B cell (primary cell): Measurements from ENCODE around the gene C11orf91. TPM values are rescaled to one million over a fixed set of nuclear protein-coding genes. Genes with fewer than 3 reads are reported as not detected.

ENCODE experiments used
- ATAC-seq: fragments of 200-7000 bp; cut with Tn5 transposase; one replicate; pipeline ENCODE4 v1.10.0; 2021; ENCODE audit warnings: low read depth, mild to moderate bottlenecking, moderate number of reproducible peaks, moderate library complexity
- CTCF ChIA-PET: fragments of 350-600 bp; sonication (Branson Sonifier 250); formaldehyde crosslinking; loops from one replicate; lab custom pipeline; 2021; ENCODE audit warnings: antibody characterized with exemption, inconsistent platforms; lab: Charles Lee
- POLR2A ChIA-PET: fragments of 350-600 bp; sonication (Branson Sonifier 250); formaldehyde crosslinking; loops from one replicate; lab custom pipeline; 2021; ENCODE audit warnings: antibody characterized with exemption; lab: Charles Lee
- DNase-seq: peaks from one replicate; pipeline ENCODE4 v3.0.0; 2013
- H2AFZ ChIP-seq: 2 replicates; pipeline ENCODE4 v1.6.1; 2012; ENCODE audit warnings: mild to moderate bottlenecking, low read depth, low read length; ENCODE audit not compliant: insufficient read depth, poor library complexity, severe bottlenecking
- H3K27ac ChIP-seq, 2 donors: 1 replicate in 1 of 2; 2 replicates in 1 of 2; pipeline ENCODE4 v1.5.1; 2012 to 2013; ENCODE audit warnings: low read length in 2 of 2, mild to moderate bottlenecking in 2 of 2, moderate library complexity in 1 of 2
- H3K27me3 ChIP-seq, 4 experiments: fragments of 200-600 bp in 1 of 4; sonication (generic) in 1 of 4; replicated peaks in 1 of 4; 1 replicate in 2 of 4; 2 replicates in 2 of 4; pipeline versions ENCODE4 v1.6.1 to v1.7.0; 2013 to 2016; ENCODE audit warnings: low read length in 3 of 4, mild to moderate bottlenecking in 2 of 4, mixed read lengths in 1 of 4, moderate library complexity in 1 of 4; ENCODE audit not compliant: insufficient read depth in 4 of 4, control insufficient read depth in 3 of 4; ENCODE audit errors: control extremely low read depth in 1 of 4
- H3K36me3 ChIP-seq, 2 experiments: replicated peaks in 1 of 2; 1 replicate in 1 of 2; 2 replicates in 1 of 2; pipeline versions ENCODE4 v1.6.1 to v1.7.1; 2013; ENCODE audit warnings: low read length in 1 of 2; ENCODE audit not compliant: insufficient read depth in 2 of 2, control insufficient read depth in 1 of 2; ENCODE audit errors: control extremely low read depth in 1 of 2, extremely low read depth in 1 of 2
- H3K4me1 ChIP-seq, 2 donors: fragments of 200-600 bp in 1 of 2; sonication (generic) in 1 of 2; 1 replicate in 1 of 2; 2 replicates in 1 of 2; pipeline versions ENCODE4 v1.5.1 to v1.6.1; 2013 to 2017; ENCODE audit warnings: low read length in 2 of 2; ENCODE audit not compliant: control insufficient read depth in 2 of 2, insufficient read depth in 2 of 2
- H3K4me2 ChIP-seq: replicated peaks from 2 replicates; pipeline ENCODE3; 2012; ENCODE audit warnings: mild to moderate bottlenecking, low read depth, low read length; ENCODE audit not compliant: poor library complexity, severe bottlenecking
- H3K4me3 ChIP-seq, 5 experiments: fragments of 200-600 bp in 1 of 5; sonication (generic) in 1 of 5; 1 replicate in 3 of 5; 2 replicates in 2 of 5; pipeline versions ENCODE4 v1.5.1 to v1.7.0; 2011 to 2016; ENCODE audit warnings: low read length in 4 of 5, mild to moderate bottlenecking in 4 of 5, low read depth in 2 of 5, control low read depth in 1 of 5, moderate library complexity in 1 of 5; ENCODE audit not compliant: insufficient read depth in 1 of 5; ENCODE audit errors: control extremely low read depth in 1 of 5, extremely low read depth in 1 of 5
- H3K79me2 ChIP-seq: fragments of 200-600 bp; sonication (generic); one replicate; pipeline ENCODE4 v1.6.0; 2016; ENCODE audit warnings: low read length; ENCODE audit not compliant: control insufficient read depth, insufficient read depth
- H3K9ac ChIP-seq: fragments of 200-600 bp; sonication (generic); 2 replicates; pipeline ENCODE4 v1.6.1; 2017; ENCODE audit warnings: mild to moderate bottlenecking, low read length, moderate library complexity
- H3K9me3 ChIP-seq, 3 donors: one replicate each; pipeline versions ENCODE4 v1.6.1 to v1.7.1; 2013; ENCODE audit warnings: low read length in 2 of 3; ENCODE audit not compliant: control insufficient read depth in 2 of 3, insufficient read depth in 1 of 3; ENCODE audit errors: control extremely low read depth in 1 of 3
- H4K20me1 ChIP-seq: 2 replicates; pipeline ENCODE4 v1.6.0; 2012; ENCODE audit warnings: mild to moderate bottlenecking, low read length; ENCODE audit not compliant: insufficient read depth, control insufficient read depth, poor library complexity, severe bottlenecking
- H3K27ac Mint-ChIP-seq: one replicate; pipeline ENCODE4 v1.8.0; 2021; ENCODE audit warnings: mixed read lengths
- H3K27me3 Mint-ChIP-seq: one replicate; pipeline ENCODE4 v1.8.0; 2021; ENCODE audit warnings: mixed read lengths
- H3K4me1 Mint-ChIP-seq: one replicate; pipeline ENCODE4 v1.8.0; 2021; ENCODE audit warnings: mixed read lengths
- H3K4me3 Mint-ChIP-seq: one replicate; pipeline ENCODE4 v1.8.0; 2021; ENCODE audit warnings: mixed read lengths
- H3K9me3 Mint-ChIP-seq: one replicate; pipeline ENCODE4 v1.8.0; 2022; ENCODE audit warnings: mixed read lengths; ENCODE audit not compliant: insufficient read depth
- CTCF ChIP-seq: fragments of 200-600 bp; IDR thresholded peaks from one replicate; pipeline ENCODE4 v1.8.0; 2022; ENCODE audit warnings: antibody characterized with exemption, mild to moderate bottlenecking
- EZH2 ChIP-seq: IDR thresholded peaks from 2 replicates; pipeline ENCODE4 v1.6.1; 2012; ENCODE audit warnings: borderline replicate concordance, low read depth, mild to moderate bottlenecking, moderate library complexity, low read length; ENCODE audit not compliant: insufficient read depth, poor library complexity, severe bottlenecking
- WGBS: methylation state at CpG from one replicate; pipeline ENCODE4 v1.1.5; 2013; ENCODE audit warnings: missing lambda C conversion rate; ENCODE audit not compliant: insufficient coverage; 5-methylcytosine and 5-hydroxymethylcytosine counted together
- intact Hi-C: fragments of 100-400 bp; cut with micrococcal nuclease; formaldehyde crosslinking; loops from one replicate; pipeline ENCODE4 v1.10.0; 2022
- polyA plus RNA-seq: library from polyadenylated mRNA; depleted of rRNA; stranded (reverse); fragments of >200 nt; gene quantifications from 2 replicates; pipeline ENCODE4 v1.2.3, GENCODE V29; 2012
- total RNA-seq, 2 donors: library from RNA; stranded (reverse); fragments of 120-200 nt in 1 of 2; gene quantifications; 1 replicate in 1 of 2; 2 replicates in 1 of 2; pipeline versions ENCODE4 v1.2.3 to v1.2.4, GENCODE V29; 2013 to 2022

Gene C11orf91
- total and polyA plus RNA-seq, 2 donors (not counting 1 experiment from before 2014, with no cell fraction given) = not detected

DNA sequence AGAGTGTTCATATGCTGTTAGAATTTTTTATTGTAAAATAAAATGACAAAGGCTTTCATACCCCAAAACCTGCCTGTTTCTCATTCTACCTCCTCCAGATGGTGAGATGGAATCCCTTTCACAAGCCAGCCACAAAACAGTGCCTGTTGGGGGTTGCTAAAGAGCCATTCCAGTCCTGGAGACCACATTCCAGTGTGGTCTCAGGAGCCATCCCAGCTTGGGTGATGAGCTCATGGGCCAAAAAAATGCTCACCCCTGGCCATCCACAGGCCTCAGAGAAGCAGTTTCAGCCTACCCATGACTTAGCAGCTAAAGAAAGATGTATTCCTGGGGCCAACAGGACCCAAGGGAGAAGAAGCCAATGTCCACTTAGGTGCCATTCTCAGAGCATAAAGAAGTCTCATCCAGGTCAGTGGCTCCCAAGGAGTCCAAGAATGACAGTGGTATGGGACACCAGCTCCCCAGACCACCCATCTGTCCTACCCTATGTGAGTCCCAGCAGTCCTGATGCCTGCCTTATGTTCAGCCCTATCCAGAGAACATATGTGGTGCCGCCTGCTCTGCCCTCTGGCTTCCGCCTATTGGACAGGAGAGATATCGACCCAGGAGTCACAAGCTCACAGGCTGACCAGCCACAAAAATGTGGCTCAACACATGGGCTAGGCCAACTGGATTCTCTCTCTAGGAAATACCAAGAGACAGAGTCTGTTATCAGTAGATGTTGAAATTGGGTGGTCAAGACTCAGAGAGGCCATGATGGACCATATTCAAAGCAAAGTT, 26.4 kb downstream of the C11orf91 start:
- intact Hi-C loops = no loop called here
- no peak overlapping the region for H2AFZ ChIP-seq
- H3K4me1 Mint-ChIP-seq = no peaks in the 10 kb centered on the region
- H3K9me3 Mint-ChIP-seq = no peaks in the 10 kb centered on the region
- H3K27ac Mint-ChIP-seq = no peak overlapping the region
- H3K27me3 Mint-ChIP-seq = peaks cover 15% of the 10 kb centered on the region
- 96% methylated on average over 3 of the region's 3 CpGs for WGBS
- ATAC-seq = no peak
- H3K4me3 ChIP-seq = no peak overlapping the region
- no peaks in the 10 kb centered on the region for H3K79me2 ChIP-seq
- no peak overlapping the region for H3K27ac ChIP-seq
- H3K9ac ChIP-seq = no peak overlapping the region
- peaks cover 0 to 5% (median 0%) of the 10 kb centered on the region in 4 experiments for H3K27me3 ChIP-seq
- no peaks in the 10 kb centered on the region for H3K36me3 ChIP-seq
- no peak overlapping the region for H3K4me3 Mint-ChIP-seq
- ChIA-PET CTCF (no interaction called here), POLR2A (no interaction called here)
- H3K4me2 ChIP-seq = no peak overlapping the region
- no peaks in the 10 kb centered on the region for H4K20me1 ChIP-seq
- peaks cover 0 to 2% (median 0%) of the 10 kb centered on the region in 3 donors for H3K9me3 ChIP-seq
- no peaks in the 10 kb centered on the region for H3K4me1 ChIP-seq
- TF ChIP-seq EZH2 = no peak
- no peak for TF ChIP-seq CTCF
- no peak for DNase-seq

- DNase-seq (no peak), ATAC-seq (no peak)
- no peaks in the 10 kb centered on the region for H3K4me1 Mint-ChIP-seq
- ChIA-PET CTCF (no interaction called here), POLR2A (no interaction called here)
- peaks cover 5% of the 10 kb centered on the region for H3K27me3 Mint-ChIP-seq
- Histone ChIP-seq H4K20me1 (no peaks in the 10 kb centered on the region), H3K4me1 (no peaks in the 10 kb centered on the region), H3K27me3 (peaks cover 0 to 5% (median 0%) of the 10 kb centered on the region in 4 experiments), H3K9ac (no peak overlapping the region), H3K27ac (no peak overlapping the region), H3K79me2 (no peaks in the 10 kb centered on the region), H3K36me3 (no peaks in the 10 kb centered on the region), H3K4me3 (no peak overlapping the region), H3K4me2 (no peak overlapping the region), H2AFZ (no peak overlapping the region), H3K9me3 (peaks cover 0 to 2% (median 0%) of the 10 kb centered on the region in 3 donors)
- H3K9me3 Mint-ChIP-seq = no peaks in the 10 kb centered on the region
- intact Hi-C loops = no loop called here
- TF ChIP-seq EZH2 = no peak
- TF ChIP-seq CTCF = no peak
- H3K4me3 Mint-ChIP-seq = no peak overlapping the region
- WGBS = 100% methylated on average over 3 of the region's 4 CpGs
- H3K27ac Mint-ChIP-seq = no peak overlapping the region
Measured at GRCh38 chr11:33672273-33672672, 28.4 kb downstream of the C11orf91 start.
